HCT116 (cell line): ENCODE data around the gene S100Z. TPM values are rescaled to one million over a fixed set of nuclear protein-coding genes. Genes with fewer than 3 reads are reported as not detected.
A peak's percentile ranks its signal among the peaks of the same experiment; 100 is the strongest.

Source experiments
- ATAC-seq: fragments of 200-7000 bp; cut with Tn5 transposase; 2 replicates; pipeline ENCODE4 v1.9.1; 2020; ENCODE audit warnings: mild to moderate bottlenecking, moderate library complexity
- Bru-seq: library from RNA; stranded (reverse); fragments of 400-500 nt; gene quantifications from one replicate; lab custom pipeline; 2021; lab: Mats Ljungman, UMichigan
- BruChase-seq, 2 experiments: library from RNA; stranded (reverse); fragments of 400-500 nt; gene quantifications; one replicate each; lab custom pipeline; 2021; lab: Mats Ljungman, UMichigan
- BruUV-seq: library from RNA; stranded (reverse); fragments of 400-500 nt; replicated peaks from 2 replicates; lab custom pipeline; 2021; lab: Mats Ljungman, UMichigan
- CTCF ChIA-PET: fragments of 300-600 bp; sonication (Branson Sonifier 250); formaldehyde crosslinking; loops from one replicate; lab custom pipeline; 2021; ENCODE audit warnings: antibody characterized with exemption; lab: Charles Lee
- POLR2A ChIA-PET: fragments of 300-600, 350-600 bp; sonication (Branson Sonifier 250); formaldehyde crosslinking; loops from one replicate; lab custom pipeline; 2021; ENCODE audit warnings: antibody characterized with exemption; lab: Charles Lee
- RAD21 ChIA-PET, 2 experiments: fragments of 300-600 bp; sonication (Branson Sonifier 250); formaldehyde crosslinking; loops; one replicate each; lab custom pipeline; 2023; ENCODE audit warnings: low total read pairs in 2 of 2; ENCODE audit not compliant: uncharacterized antibody in 2 of 2, unreplicated experiment in 2 of 2, low non-redundant PET in 1 of 2; lab: Charles Lee
- DNase-seq: peaks from one replicate; pipeline ENCODE4 v3.0.0-alpha.2; 2010; ENCODE audit warnings: low read depth, low spot score
- H2AFZ ChIP-seq: fragments of 200-600 bp; shearing (Covaris generic), sonication (generic); 2 replicates; pipeline ENCODE4 v1.6.1; 2017; ENCODE audit warnings: low read depth, mixed run types, mixed read lengths, antibody characterized with exemption, low read length; ENCODE audit not compliant: poor library complexity, severe bottlenecking
- H3K27ac ChIP-seq: 2 replicates; pipeline ENCODE4 v1.5.1; 2012; ENCODE audit warnings: low read depth, low read length
- H3K27me3 ChIP-seq: fragments of 200-600 bp; sonication (generic); 2 replicates; pipeline ENCODE4 v1.6.1; 2016; ENCODE audit warnings: mixed run types, low read length, mixed read lengths; ENCODE audit not compliant: insufficient read depth
- H3K36me3 ChIP-seq, 2 experiments: fragments of 200-500 bp in 1 of 2; fragments of 200-600 bp in 1 of 2; sonication (Bioruptor generic) in 1 of 2; sonication (generic) in 1 of 2; 2 replicates each; pipeline versions ENCODE4 v1.5.1 to v1.6.1; 2014 to 2016; ENCODE audit warnings: low read length in 2 of 2, inconsistent platforms in 1 of 2, mixed read lengths in 1 of 2, mixed run types in 1 of 2; ENCODE audit not compliant: insufficient read depth in 2 of 2, control insufficient read depth in 1 of 2
- H3K4me1 ChIP-seq, 2 experiments: fragments of 200-600 bp in 1 of 2; sonication (generic) in 1 of 2; 2 replicates each; pipeline versions ENCODE4 v1.5.1 to v1.6.1; 2012 to 2017; ENCODE audit warnings: low read length in 2 of 2, inconsistent platforms in 1 of 2, mild to moderate bottlenecking in 1 of 2, mixed read lengths in 1 of 2, mixed run types in 1 of 2, moderate library complexity in 1 of 2; ENCODE audit not compliant: insufficient read depth in 2 of 2, control insufficient read depth in 1 of 2
- H3K4me2 ChIP-seq: fragments of 200-600 bp; sonication (generic); 2 replicates; pipeline ENCODE4 v1.6.1; 2017; ENCODE audit warnings: mixed run types, low read length, mixed read lengths
- H3K4me3 ChIP-seq, 2 experiments: fragments of 200-600 bp in 1 of 2; sonication (generic) in 1 of 2; replicated peaks in 1 of 2; 2 replicates each; pipeline ENCODE4 v1.5.1; 2011 to 2016; ENCODE audit warnings: low read length in 2 of 2, control low read depth in 1 of 2, low read depth in 1 of 2, mild to moderate bottlenecking in 1 of 2, mixed read lengths in 1 of 2, mixed run types in 1 of 2
- H3K79me2 ChIP-seq: fragments of 200-600 bp; sonication (generic); 2 replicates; pipeline ENCODE4 v1.6.1; 2017; ENCODE audit warnings: mild to moderate bottlenecking, mixed run types, low read length, moderate library complexity, mixed read lengths; ENCODE audit not compliant: insufficient read depth
- H3K9ac ChIP-seq: fragments of 200-600 bp; sonication (generic); 2 replicates; pipeline ENCODE4 v1.6.1; 2016; ENCODE audit warnings: low read length, mixed read lengths
- H3K9me2 ChIP-seq: fragments of 200-600 bp; sonication (generic), shearing (Covaris generic); 2 replicates; pipeline ENCODE4 v1.6.1; 2017; ENCODE audit warnings: mixed run types, mild to moderate bottlenecking, moderate library complexity; ENCODE audit not compliant: insufficient read depth
- H3K9me3 ChIP-seq, 2 experiments: fragments of 200-500 bp in 1 of 2; fragments of 200-600 bp in 1 of 2; sonication (Bioruptor generic) in 1 of 2; sonication (generic) in 1 of 2; 2 replicates each; pipeline ENCODE4 v1.6.1; 2014 to 2017; ENCODE audit warnings: low read length in 2 of 2, mixed read lengths in 2 of 2, inconsistent platforms in 1 of 2, low read depth in 1 of 2, mild to moderate bottlenecking in 1 of 2, mixed run types in 1 of 2, moderate library complexity in 1 of 2; ENCODE audit not compliant: control insufficient read depth in 1 of 2, insufficient read depth in 1 of 2
- H4K20me1 ChIP-seq: fragments of 200-600 bp; sonication (generic), shearing (Covaris generic); 2 replicates; pipeline ENCODE4 v1.6.1; 2017; ENCODE audit warnings: mixed run types, mild to moderate bottlenecking, moderate library complexity; ENCODE audit not compliant: insufficient read depth
- CEBPB ChIP-seq: IDR thresholded peaks from 2 replicates; pipeline ENCODE4 v1.6.1; 2012; ENCODE audit warnings: low read depth
- EZH2phosphoT487 ChIP-seq: fragments of 200-600 bp; IDR thresholded peaks from 2 replicates; pipeline ENCODE4 v1.6.1; 2018; ENCODE audit warnings: antibody characterized with exemption, borderline replicate concordance
- MAX ChIP-seq: IDR thresholded peaks from 2 replicates; pipeline ENCODE4 v1.6.1; 2012
- POLR2A ChIP-seq: IDR thresholded peaks from 2 replicates; pipeline ENCODE4 v1.7.0; 2011; ENCODE audit warnings: borderline replicate concordance; ENCODE audit not compliant: insufficient read depth, insufficient read length; ENCODE audit errors: extremely low read depth
- REST ChIP-seq: IDR thresholded peaks from 2 replicates; pipeline ENCODE4 v1.6.1; 2012; ENCODE audit warnings: low read depth
- SRF ChIP-seq: IDR thresholded peaks from 2 replicates; pipeline ENCODE4 v1.6.1; 2012; ENCODE audit warnings: low read depth
- TCF7L2 ChIP-seq: IDR thresholded peaks from 2 replicates; pipeline ENCODE4 v1.7.0; 2011; ENCODE audit warnings: borderline replicate concordance, inconsistent platforms; ENCODE audit not compliant: insufficient read depth, insufficient read length; ENCODE audit errors: extremely low read depth
- ZFX ChIP-seq: fragments of 450-650 bp; IDR thresholded peaks from 2 replicates; pipeline ENCODE4 v1.6.1; 2017
- ZNF274 ChIP-seq: fragments of 200-500 bp; sonication (Bioruptor generic); IDR thresholded peaks from 2 replicates; pipeline ENCODE4 v1.6.1; 2014; ENCODE audit warnings: mild to moderate bottlenecking, low read depth, low read length, inconsistent platforms
- intact Hi-C: fragments of 100-400 bp; cut with micrococcal nuclease; formaldehyde crosslinking; loops from 2 replicates; pipeline ENCODE4 v1.10.0; 2022
- long read RNA-seq: library from polyadenylated mRNA; unstranded; transcript quantifications from one replicate; pipeline ENCODE4 v2.0.0, GENCODE V29; 2021; ENCODE audit not compliant: unreplicated experiment
- polyA plus RNA-seq: library from polyadenylated mRNA; unstranded; fragments of >200 nt; gene quantifications from 2 replicates; pipeline ENCODE4 v1.2.1, GENCODE V29; 2012; ENCODE audit warnings: missing spikeins
- total RNA-seq: library from RNA; stranded (reverse); gene quantifications from one replicate; pipeline ENCODE4 v1.2.1, GENCODE V29; 2021; ENCODE audit not compliant: unreplicated experiment

S100Z gene
- total RNA-seq, result not detected
- not detected in 2 replicates for polyA plus RNA-seq
- Bru-seq, nascent RNA, result percentile 16 among the genes with signal in this experiment
- BruChase-seq, experiment 1, labeled RNA remaining after a 6-hour chase, result percentile 19 among the genes with signal in this experiment
- BruChase-seq, experiment 2, labeled RNA remaining after a 2-hour chase, result percentile 20 among the genes with signal in this experiment
- long read RNA-seq, result 0 reads

DNA sequence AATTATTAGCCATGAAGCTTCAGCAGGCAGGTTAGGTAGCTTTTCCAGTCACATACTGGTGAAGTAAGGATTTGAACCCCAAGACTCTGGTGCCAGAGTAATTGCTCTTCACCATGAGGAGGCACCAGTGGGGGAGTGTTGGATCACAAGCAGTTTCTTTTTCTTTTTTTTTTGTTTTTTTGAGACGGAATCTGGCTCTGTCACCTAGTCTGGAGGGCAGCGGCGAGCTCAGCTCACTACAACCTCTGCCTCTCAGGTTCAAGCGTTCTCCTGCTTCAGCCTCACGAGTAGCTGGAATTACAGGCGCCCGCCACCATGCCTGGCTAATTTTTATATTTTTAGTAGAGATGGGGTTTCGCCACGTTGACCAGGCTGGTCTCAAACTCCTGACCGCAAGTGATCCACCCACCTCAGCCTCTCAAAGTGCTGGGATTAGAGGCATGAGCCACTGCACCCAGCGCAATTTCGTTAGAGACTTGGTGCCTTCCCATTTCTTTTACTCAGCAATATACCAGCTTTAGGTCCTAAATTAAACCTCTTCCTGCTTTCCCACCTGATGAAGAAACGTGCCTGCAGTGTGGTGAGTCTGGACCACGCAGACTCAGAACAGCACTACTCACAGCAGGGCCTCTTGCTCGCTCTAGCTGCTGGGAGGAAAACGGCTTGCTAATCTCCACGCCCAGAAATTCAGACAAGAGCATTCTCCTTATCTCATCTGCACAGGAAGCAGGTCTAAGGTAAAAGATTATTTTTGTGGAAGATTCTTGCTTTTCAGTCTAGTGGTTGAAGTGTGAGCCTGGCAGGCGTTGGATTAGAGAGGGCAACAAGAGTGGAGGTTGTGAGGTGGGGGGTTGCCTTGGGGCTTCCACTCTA is at the start of gene S100Z:
TSS of gene S100Z (plus strand) at position 596 of the 873 bp plus-strand sequence. CDS start 25,346 bp downstream, outside the sequence.
- CTCF ChIA-PET, result no interaction called here

More for the DNA sequence above, at the start of gene S100Z:
- no peak within 1 kb of the TSS for H3K27ac ChIP-seq
- H4K20me1 ChIP-seq, result no peaks in the 10 kb centered on the region
- TF ChIP-seq MAX (no peak), REST (no peak), POLR2A (no peak), SRF (no peak), EZH2phosphoT487 (no peak), CEBPB (no peak), TCF7L2 (no peak), ZFX (no peak), ZNF274 (no peak)
- H3K9ac ChIP-seq, result no peak within 1 kb of the TSS
- H2AFZ ChIP-seq, result no peak within 1 kb of the TSS
- ChIA-PET POLR2A (no interaction called here), RAD21 (interaction anchor here in 1 of 2 experiments (0.6 kb wide), 1 partner anchor 10 kb away, joined by 4 read pairs; no protein-coding TSS in a partner anchor)
- DNase-seq (no peak), ATAC-seq (no peak)
- H3K36me3 ChIP-seq, result no peaks in the 10 kb centered on the region
- no peaks in the 10 kb centered on the region for H3K27me3 ChIP-seq
- no peak within 1 kb of the TSS for H3K4me2 ChIP-seq
- no peak within 1 kb of the TSS for H3K4me3 ChIP-seq
- no peaks in the 10 kb centered on the region for H3K9me2 ChIP-seq
- H3K9me3 ChIP-seq, result no peaks in the 10 kb centered on the region
- BruUV-seq, result no TSS peak
- intact Hi-C loops, result no loop called here
- peaks cover 0 to 6% of the 10 kb centered on the region in 2 experiments; a peak in 1 of 4 replicates for H3K4me1 ChIP-seq
- H3K79me2 ChIP-seq, result no peaks in the 10 kb centered on the region
